Naive B cell (primary cell): ENCODE results near the gene TMPRSS7. TPM values are rescaled to one million over a fixed set of nuclear protein-coding genes. Genes with fewer than 3 reads are reported as not detected.
A peak's percentile ranks its signal among the peaks of the same experiment; 100 is the strongest.
"Not testable (repeated sequence)": the region's sequence is repeated elsewhere in the genome, so short reads cannot be mapped to it uniquely, and the experiment has no call there.

Source experiments
- ATAC-seq, 2 donors: fragments of 150-1000 bp; cut with Tn5 transposase; 2 replicates each; pipeline ENCODE4 v1.10.0; 2021; ENCODE audit warnings: low read depth in 2 of 2, mild to moderate bottlenecking in 2 of 2, moderate library complexity in 2 of 2
- DNase-seq: peaks from one replicate; pipeline ENCODE4 v3.0.0; 2022
- H3K27ac Mint-ChIP-seq, 6 donors: one replicate each; pipeline ENCODE4 v1.8.0; 2020 to 2022; ENCODE audit warnings: mild to moderate bottlenecking in 6 of 6, mixed read lengths in 6 of 6, moderate library complexity in 5 of 6, inconsistent platforms in 2 of 6
- H3K27me3 Mint-ChIP-seq, 3 donors: one replicate each; pipeline ENCODE4 v1.8.0; 2021 to 2022; ENCODE audit warnings: mixed read lengths in 3 of 3, mild to moderate bottlenecking in 1 of 3
- H3K36me3 Mint-ChIP-seq, 2 donors: one replicate each; pipeline ENCODE4 v1.8.0; 2020 to 2022; ENCODE audit warnings: mixed read lengths in 2 of 2, inconsistent platforms in 1 of 2, mild to moderate bottlenecking in 1 of 2
- H3K4me1 Mint-ChIP-seq, 3 donors: one replicate each; pipeline ENCODE4 v1.8.0; 2020 to 2022; ENCODE audit warnings: mixed read lengths in 3 of 3, inconsistent platforms in 1 of 3, mild to moderate bottlenecking in 1 of 3, moderate library complexity in 1 of 3
- H3K4me3 Mint-ChIP-seq, 8 donors: one replicate each; pipeline ENCODE4 v1.8.0; 2020 to 2022; ENCODE audit warnings: mild to moderate bottlenecking in 8 of 8, mixed read lengths in 8 of 8, moderate library complexity in 8 of 8, inconsistent platforms in 2 of 8
- H3K9me3 Mint-ChIP-seq, 7 donors: one replicate each; pipeline ENCODE4 v1.8.0; 2020 to 2022; ENCODE audit warnings: mixed read lengths in 7 of 7, mild to moderate bottlenecking in 5 of 7, inconsistent platforms in 2 of 7, moderate library complexity in 1 of 7
- polyA plus RNA-seq, 6 donors: library from polyadenylated mRNA; unstranded; fragments of 300-500 nt; fragmentation: Illumina TruSeq; gene quantifications; one replicate each; pipeline ENCODE4 v1.2.3, GENCODE V29; 2021; ENCODE audit warnings: low read depth in 6 of 6

The TMPRSS7 gene
- polyA plus RNA-seq, 6 donors from 2014 or later, result not detected

DNA sequence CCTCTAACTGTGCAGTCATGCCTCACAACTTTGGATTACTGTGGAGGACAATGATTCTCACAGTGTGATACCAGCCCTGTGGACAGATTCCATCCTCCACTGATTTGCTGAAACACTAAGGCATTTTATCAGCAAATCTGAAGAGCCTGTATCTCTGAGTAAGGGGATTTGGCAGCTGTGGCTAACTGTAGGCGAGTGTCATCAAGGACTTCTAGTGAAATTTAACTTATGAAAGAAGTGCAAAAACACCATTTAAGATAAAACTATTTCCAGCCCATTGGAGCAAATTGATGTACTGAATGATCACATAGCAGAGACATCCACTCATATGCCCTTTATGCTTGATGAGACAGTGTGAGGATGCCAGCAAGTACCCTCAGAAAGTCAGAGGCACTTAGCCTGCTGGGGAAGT lies 13.9 kb upstream of the TMPRSS7 start:
- peaks cover 0 to 3% (median 0%) of the 10 kb centered on the region in 7 donors for H3K9me3 Mint-ChIP-seq
- no peak overlapping the region for H3K4me3 Mint-ChIP-seq
- H3K27me3 Mint-ChIP-seq, result no peaks in the 10 kb centered on the region
- peaks cover 0 to 4% (median 0%) of the 10 kb centered on the region in 3 donors for H3K4me1 Mint-ChIP-seq
- no peak for DNase-seq
- no peak for ATAC-seq
- H3K27ac Mint-ChIP-seq, result no peak overlapping the region
- H3K36me3 Mint-ChIP-seq, result no peaks in the 10 kb centered on the region

DNA sequence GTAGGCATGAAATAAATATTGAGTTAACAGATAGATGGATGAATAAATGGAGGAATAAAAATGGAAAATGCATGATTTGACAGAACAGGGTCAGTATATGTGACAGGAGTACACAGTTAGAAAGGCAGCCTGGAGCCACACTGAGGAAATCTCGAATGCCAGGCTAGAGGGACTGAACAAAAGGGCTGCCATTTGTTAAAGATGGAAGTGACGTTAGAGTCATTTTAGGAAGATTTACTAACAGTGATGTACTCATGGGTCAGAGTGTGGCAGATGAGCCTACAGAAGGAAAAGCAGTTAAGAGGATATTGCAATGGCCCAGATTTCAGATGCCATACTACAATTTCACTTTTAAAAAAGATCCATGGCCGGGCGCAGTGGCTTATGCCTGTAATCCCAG lies 7.4 kb upstream of the TMPRSS7 start:
- H3K4me3 Mint-ChIP-seq, result no peak overlapping the region
- H3K36me3 Mint-ChIP-seq, result no peaks in the 10 kb centered on the region
- H3K4me1 Mint-ChIP-seq, result peaks cover 0 to 4% (median 0%) of the 10 kb centered on the region in 3 donors
- peaks cover 0 to 2% (median 0%) of the 10 kb centered on the region in 7 donors for H3K9me3 Mint-ChIP-seq
- DNase-seq (no peak), ATAC-seq (no peak)
- H3K27me3 Mint-ChIP-seq, result no peaks in the 10 kb centered on the region
- no peak overlapping the region for H3K27ac Mint-ChIP-seq

DNA sequence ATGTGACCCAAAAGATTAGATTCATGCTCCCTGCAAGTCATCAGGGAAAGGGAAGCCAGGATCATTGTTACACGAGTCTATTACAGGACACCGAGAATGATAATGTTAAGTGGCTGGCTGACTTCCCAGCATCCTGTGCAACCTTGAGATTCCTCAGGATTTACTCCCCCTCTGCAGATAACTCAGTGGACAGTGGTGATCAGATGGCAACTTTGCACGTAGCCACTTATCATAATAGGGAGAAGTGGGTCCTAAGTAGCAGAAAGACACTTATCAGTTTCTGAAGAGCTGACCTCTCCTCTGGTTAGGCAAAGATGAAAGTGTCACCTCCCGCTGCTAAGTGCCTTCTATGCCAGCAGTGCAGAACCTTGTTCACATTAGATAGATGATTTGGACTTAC lies 6.7 kb upstream of the TMPRSS7 start:
- H3K9me3 Mint-ChIP-seq, result peaks cover 0 to 2% (median 0%) of the 10 kb centered on the region in 7 donors
- H3K36me3 Mint-ChIP-seq, result no peaks in the 10 kb centered on the region
- no peaks in the 10 kb centered on the region for H3K27me3 Mint-ChIP-seq
- DNase-seq, result no peak
- H3K4me3 Mint-ChIP-seq, result no peak overlapping the region
- peaks cover 0 to 4% (median 0%) of the 10 kb centered on the region in 3 donors for H3K4me1 Mint-ChIP-seq
- H3K27ac Mint-ChIP-seq, result peak overlapping the region in 1 of 6 donors; percentile 80
- no peak for ATAC-seq

- H3K4me1 Mint-ChIP-seq, result no peaks in the 10 kb centered on the region
- H3K27me3 Mint-ChIP-seq, result no peaks in the 10 kb centered on the region
These were observed 3.6 kb upstream of the TMPRSS7 start for GRCh38 chr3:112030901-112031300.

DNA sequence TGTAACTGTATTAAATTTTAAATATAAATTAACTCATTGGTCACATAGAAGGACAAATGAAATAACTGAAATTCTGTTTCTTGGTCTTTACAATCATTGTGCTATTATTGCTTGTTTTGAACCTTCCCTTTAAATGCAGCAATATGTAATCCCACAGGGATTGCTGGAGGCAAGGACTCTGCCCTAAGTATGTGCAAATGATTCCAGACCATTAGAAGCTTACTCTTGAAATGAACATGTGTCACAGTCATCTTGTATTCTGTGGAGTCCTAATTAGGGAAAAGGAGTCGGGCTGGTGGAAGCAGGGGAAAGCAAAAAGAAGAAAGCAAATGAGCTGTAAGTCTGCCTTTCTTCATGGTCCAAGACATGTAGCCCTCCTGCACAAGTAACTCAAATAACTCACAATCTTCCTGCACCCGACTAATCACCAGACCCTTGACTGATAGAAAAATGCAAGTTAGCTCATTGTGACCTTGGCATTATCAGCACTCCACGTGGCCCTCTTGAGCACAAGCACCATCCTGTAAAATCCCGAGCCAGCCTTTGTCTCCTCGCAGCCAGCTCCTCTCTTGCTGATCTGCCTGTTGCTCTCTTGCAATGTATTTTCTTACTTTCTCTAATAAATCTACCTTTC lies 2.3 kb upstream of the TMPRSS7 start:
- peak overlapping the region in 1 of 6 donors; percentile 30 for H3K27ac Mint-ChIP-seq
- no peaks in the 10 kb centered on the region for H3K4me1 Mint-ChIP-seq
- DNase-seq (no peak), ATAC-seq (no peak)
- H3K27me3 Mint-ChIP-seq, result no peaks in the 10 kb centered on the region
- no peak overlapping the region for H3K4me3 Mint-ChIP-seq
- H3K36me3 Mint-ChIP-seq, result no peaks in the 10 kb centered on the region
- peaks cover 0 to 2% (median 0%) of the 10 kb centered on the region in 7 donors for H3K9me3 Mint-ChIP-seq

More at GRCh38 chr3:112030901-112031300, 3.6 kb upstream of the TMPRSS7 start:
- H3K36me3 Mint-ChIP-seq, result no peaks in the 10 kb centered on the region
- H3K4me3 Mint-ChIP-seq, result no peak overlapping the region
- peaks cover 0 to 2% (median 0%) of the 10 kb centered on the region in 7 donors for H3K9me3 Mint-ChIP-seq
- DNase-seq (no peak), ATAC-seq (no peak)
- H3K27ac Mint-ChIP-seq, result no peak overlapping the region

DNA sequence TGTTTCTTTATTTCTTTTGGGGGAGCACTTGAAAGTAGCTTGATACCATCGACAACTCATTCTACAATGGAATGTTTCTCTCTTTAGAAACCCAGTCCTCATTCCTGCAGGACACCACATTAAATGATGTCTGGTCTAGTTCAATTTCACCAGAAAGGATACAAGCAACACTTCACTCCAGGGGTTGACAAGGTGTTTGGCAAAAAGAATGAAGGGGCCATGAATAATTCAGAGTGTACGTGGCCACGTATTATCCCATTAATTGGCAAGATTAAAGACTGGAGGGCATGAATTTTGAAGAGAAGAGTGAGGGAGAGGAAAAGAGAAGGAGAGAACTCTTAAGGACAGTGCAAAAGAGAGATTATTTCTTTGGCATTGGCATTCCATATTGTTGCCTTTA lies 705 bp downstream of the TMPRSS7 start:
- H3K4me3 Mint-ChIP-seq, result no peak overlapping the region

DNA sequence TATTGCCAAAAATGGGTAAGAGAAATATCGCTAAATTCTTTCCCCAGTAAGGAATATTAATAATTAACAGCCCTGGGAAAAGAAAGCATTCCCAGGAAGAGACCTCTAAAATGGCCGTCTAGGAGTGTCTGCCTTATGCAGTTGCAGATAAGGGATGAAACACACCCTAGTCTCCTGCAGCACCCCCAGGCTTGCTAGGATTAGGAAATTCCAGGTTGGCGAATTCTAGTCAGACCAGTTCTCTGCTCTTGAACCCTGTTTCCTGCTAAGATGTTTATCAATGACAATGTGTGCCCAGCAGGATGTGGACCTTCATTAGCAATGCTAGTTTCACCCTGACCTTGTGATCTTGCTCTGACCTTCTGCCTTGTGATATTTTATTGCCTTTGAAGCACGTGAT lies 2.7 kb downstream of the TMPRSS7 start:
- not testable (repeated sequence) for H3K36me3 Mint-ChIP-seq, H3K4me1 Mint-ChIP-seq, H3K27ac Mint-ChIP-seq, DNase-seq, ATAC-seq, H3K4me3 Mint-ChIP-seq, H3K9me3 Mint-ChIP-seq, H3K27me3 Mint-ChIP-seq

More for the DNA sequence above, 705 bp downstream of the TMPRSS7 start:
- Mint-ChIP-seq H3K36me3 (no peaks in the 10 kb centered on the region), H3K4me1 (peaks cover 0 to 6% (median 4%) of the 10 kb centered on the region in 3 donors), H3K27me3 (peaks cover 0 to 3% (median 0%) of the 10 kb centered on the region in 3 donors), H3K9me3 (peaks cover 0 to 6% (median 0%) of the 10 kb centered on the region in 7 donors), H3K27ac (peak overlapping the region in 1 of 6 donors; percentile 9)
- ATAC-seq, result no peak
- no peak for DNase-seq

GRCh38 chr3:112038863-112039262 lies 4.3 kb downstream of the TMPRSS7 start:
- DNase-seq, result peak; percentile 14

DNA sequence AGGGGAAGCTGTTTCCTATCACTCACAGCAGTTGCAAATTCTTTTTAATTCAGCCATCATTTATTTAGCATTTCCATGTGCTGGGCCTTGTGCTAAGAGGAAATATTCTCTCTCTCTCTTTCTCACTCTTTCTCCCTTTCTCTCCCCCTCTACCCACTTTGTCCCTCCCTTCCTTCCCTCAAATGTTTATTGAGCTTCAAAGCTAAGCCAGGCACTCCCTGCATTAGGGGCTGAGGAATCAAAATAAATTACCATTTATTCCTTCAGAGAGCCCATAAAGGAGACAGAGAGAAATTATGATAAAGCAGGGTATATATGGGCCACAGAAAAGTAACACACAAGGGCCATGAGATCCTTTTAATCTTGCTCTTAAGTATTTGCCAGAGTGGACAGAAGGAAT lies 6.8 kb downstream of the TMPRSS7 start:
- ATAC-seq (no peak), DNase-seq (no peak)
- Mint-ChIP-seq H3K36me3 (no peaks in the 10 kb centered on the region), H3K27me3 (peaks cover 0 to 3% (median 0%) of the 10 kb centered on the region in 3 donors), H3K9me3 (peaks cover 0 to 4% (median 0%) of the 10 kb centered on the region in 7 donors), H3K4me1 (peaks cover 0 to 6% (median 4%) of the 10 kb centered on the region in 3 donors), H3K4me3 (no peak overlapping the region), H3K27ac (no peak overlapping the region)

More at GRCh38 chr3:112038863-112039262, 4.3 kb downstream of the TMPRSS7 start:
- H3K27me3 Mint-ChIP-seq, result peaks cover 0 to 3% (median 0%) of the 10 kb centered on the region in 3 donors
- peak; percentile 62 to 63 for ATAC-seq
- no peaks in the 10 kb centered on the region for H3K36me3 Mint-ChIP-seq
- peaks cover 0 to 6% (median 4%) of the 10 kb centered on the region in 3 donors for H3K4me1 Mint-ChIP-seq
- H3K9me3 Mint-ChIP-seq, result peaks cover 0 to 4% (median 0%) of the 10 kb centered on the region in 7 donors
- H3K4me3 Mint-ChIP-seq, result no peak overlapping the region
- peak overlapping the region in 1 of 6 donors; percentile 39 for H3K27ac Mint-ChIP-seq

GRCh38 chr3:112042842-112043280 lies 8.3 kb downstream of the TMPRSS7 start:
- DNase-seq, result no peak
- H3K4me3 Mint-ChIP-seq, result no peak overlapping the region
- peaks cover 0 to 3% (median 0%) of the 10 kb centered on the region in 3 donors for H3K27me3 Mint-ChIP-seq
- ATAC-seq, result no peak
- no peaks in the 10 kb centered on the region for H3K36me3 Mint-ChIP-seq
- H3K9me3 Mint-ChIP-seq, result no peaks in the 10 kb centered on the region
- peaks cover 0 to 6% (median 4%) of the 10 kb centered on the region in 3 donors for H3K4me1 Mint-ChIP-seq
- H3K27ac Mint-ChIP-seq, result no peak overlapping the region

- ATAC-seq (peak; percentile 90), DNase-seq (peak; percentile 57)
- Mint-ChIP-seq H3K9me3 (no peaks in the 10 kb centered on the region), H3K27ac (no peak overlapping the region), H3K4me3 (no peak overlapping the region), H3K27me3 (peaks cover 0 to 4% (median 3%) of the 10 kb centered on the region in 3 donors), H3K4me1 (peaks cover 0 to 4% (median 0%) of the 10 kb centered on the region in 3 donors), H3K36me3 (no peaks in the 10 kb centered on the region)
These were observed 9.2 kb downstream of the TMPRSS7 start for GRCh38 chr3:112043621-112044201.

DNA sequence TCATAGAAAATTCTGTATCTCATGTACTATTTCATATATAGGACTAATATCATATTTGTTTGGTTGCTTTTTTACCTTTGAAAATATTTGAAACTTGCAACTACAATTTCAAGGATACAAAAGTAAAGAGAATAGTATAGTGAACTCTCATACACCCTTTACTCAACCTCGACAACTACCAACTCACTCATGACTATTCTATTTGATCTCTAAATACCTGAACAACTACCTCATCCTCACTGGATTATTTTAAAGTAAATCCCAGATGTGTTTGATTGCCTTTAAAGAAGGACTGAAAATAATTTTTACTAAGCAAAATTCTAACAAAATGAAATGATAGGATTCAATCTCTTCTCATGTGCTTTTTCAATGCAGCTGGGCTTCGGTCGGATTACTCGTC lies 12.1 kb downstream of the TMPRSS7 start:
- no peaks in the 10 kb centered on the region for H3K4me1 Mint-ChIP-seq
- H3K27ac Mint-ChIP-seq, result no peak overlapping the region
- no peaks in the 10 kb centered on the region for H3K9me3 Mint-ChIP-seq
- no peak for ATAC-seq
- H3K4me3 Mint-ChIP-seq, result no peak overlapping the region
- no peaks in the 10 kb centered on the region for H3K36me3 Mint-ChIP-seq
- no peak for DNase-seq
- peaks cover 0 to 14% (median 7%) of the 10 kb centered on the region in 3 donors for H3K27me3 Mint-ChIP-seq

DNA sequence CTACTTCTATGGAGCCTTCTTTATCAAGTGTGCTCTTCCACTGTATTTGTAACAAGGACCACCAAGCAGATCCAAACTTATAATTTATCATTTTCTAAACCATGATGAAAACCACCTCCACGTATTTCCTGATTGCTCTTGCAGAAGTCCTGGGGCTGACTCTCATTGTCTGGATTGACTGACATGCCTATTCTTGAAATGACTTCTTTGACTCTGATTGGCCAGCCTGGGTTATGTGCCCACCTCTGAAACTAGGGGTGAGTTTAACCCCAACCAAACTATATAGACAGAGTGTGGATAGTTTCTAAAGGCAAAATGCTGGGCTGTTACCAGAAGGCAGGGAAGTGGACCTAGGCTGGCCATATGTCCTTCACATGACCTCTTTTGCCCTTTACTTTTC lies 12.7 kb downstream of the TMPRSS7 start:
- no peaks in the 10 kb centered on the region for H3K4me1 Mint-ChIP-seq
- no peak overlapping the region for H3K27ac Mint-ChIP-seq
- DNase-seq, result no peak
- peaks cover 0 to 20% (median 12%) of the 10 kb centered on the region in 3 donors for H3K27me3 Mint-ChIP-seq
- no peak overlapping the region for H3K4me3 Mint-ChIP-seq
- H3K9me3 Mint-ChIP-seq, result no peaks in the 10 kb centered on the region
- H3K36me3 Mint-ChIP-seq, result no peaks in the 10 kb centered on the region
- no peak for ATAC-seq

DNA sequence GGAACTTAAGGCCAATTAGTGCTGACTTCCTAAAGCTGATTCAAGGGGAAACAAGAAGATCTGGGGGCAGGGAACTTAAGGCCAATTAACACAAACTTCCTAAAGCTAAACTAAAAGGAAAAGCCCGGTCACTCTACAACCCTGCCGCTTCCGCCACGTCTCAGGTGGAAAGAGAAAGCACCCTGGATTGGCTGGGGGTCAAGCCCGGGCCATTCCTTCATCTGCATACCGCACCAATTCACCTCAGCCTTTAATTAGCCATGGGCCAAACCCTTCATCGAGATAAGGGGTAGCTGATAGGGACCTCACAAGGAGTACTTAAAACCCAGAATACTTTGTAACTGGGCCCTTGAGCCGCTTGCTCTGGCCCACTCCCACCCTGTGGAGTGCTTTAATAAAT lies 14.4 kb downstream of the TMPRSS7 start:
- no peaks in the 10 kb centered on the region for H3K9me3 Mint-ChIP-seq
- no peaks in the 10 kb centered on the region for H3K4me1 Mint-ChIP-seq
- no peak for ATAC-seq
- peak overlapping the region in 1 of 6 donors; percentile 11 for H3K27ac Mint-ChIP-seq
- no peak overlapping the region for H3K4me3 Mint-ChIP-seq
- DNase-seq, result no peak
- H3K27me3 Mint-ChIP-seq, result peaks cover 0 to 20% (median 12%) of the 10 kb centered on the region in 3 donors
- no peaks in the 10 kb centered on the region for H3K36me3 Mint-ChIP-seq
